Nephron progenitor cell (in vitro differentiated cells): ENCODE measurements around the gene ASB17.

Experiments
- DNase-seq: peaks from one replicate; pipeline ENCODE4 v3.0.0; 2021
- H3K27ac Mint-ChIP-seq: 2 replicates; pipeline ENCODE4 v1.8.0; 2021; ENCODE audit warnings: mild to moderate bottlenecking, moderate library complexity, mixed read lengths
- H3K27me3 Mint-ChIP-seq: 2 replicates; pipeline ENCODE4 v1.8.0; 2021; ENCODE audit warnings: mild to moderate bottlenecking, low read depth, mixed read lengths; ENCODE audit not compliant: poor library complexity
- H3K36me3 Mint-ChIP-seq: 2 replicates; pipeline ENCODE4 v1.8.0; 2021; ENCODE audit warnings: low read depth, mixed read lengths
- H3K4me1 Mint-ChIP-seq: 2 replicates; pipeline ENCODE4 v1.8.0; 2021; ENCODE audit warnings: mixed read lengths
- H3K4me3 Mint-ChIP-seq: 2 replicates; pipeline ENCODE4 v1.8.0; 2021; ENCODE audit warnings: mild to moderate bottlenecking, moderate library complexity, mixed read lengths
- H3K9me3 Mint-ChIP-seq: 2 replicates; pipeline ENCODE4 v1.8.0; 2021; ENCODE audit warnings: mild to moderate bottlenecking, moderate library complexity, mixed read lengths
- TF ChIP-seq, protein P1 (sequence below): fragments of 200-600 bp; sonication (generic); IDR thresholded peaks from 2 replicates; pipeline ENCODE4 v1.5.0; 2021; ENCODE audit warnings: antibody characterized with exemption

Gene ASB17

DNA sequence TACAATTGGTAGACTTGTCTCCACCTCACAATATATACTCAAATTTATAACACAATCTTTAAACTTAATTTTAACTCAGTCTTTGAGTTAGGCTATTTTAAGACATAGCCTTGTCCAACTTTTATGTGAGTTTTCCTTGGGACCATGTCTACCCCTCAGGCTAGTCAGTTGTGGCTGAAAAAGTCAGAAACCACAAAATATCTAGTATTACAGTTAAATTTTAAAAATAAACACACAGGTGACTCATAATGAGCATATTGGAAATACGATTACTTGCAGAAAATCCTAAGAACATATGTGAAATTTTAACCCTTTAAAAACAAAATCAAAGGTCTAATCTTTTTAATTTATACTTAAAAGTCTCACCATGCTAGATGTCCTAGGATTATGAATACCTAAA is 4.8 kb upstream of the ASB17 start:
- H3K27ac Mint-ChIP-seq = no peak overlapping the region
- no peak for DNase-seq
- peaks cover 2% of the 10 kb centered on the region for H3K27me3 Mint-ChIP-seq
- H3K9me3 Mint-ChIP-seq = no peaks in the 10 kb centered on the region
- H3K36me3 Mint-ChIP-seq = no peaks in the 10 kb centered on the region
- no peaks in the 10 kb centered on the region for H3K4me1 Mint-ChIP-seq
- no peak overlapping the region for H3K4me3 Mint-ChIP-seq
- TF ChIP-seq, protein P1, sequence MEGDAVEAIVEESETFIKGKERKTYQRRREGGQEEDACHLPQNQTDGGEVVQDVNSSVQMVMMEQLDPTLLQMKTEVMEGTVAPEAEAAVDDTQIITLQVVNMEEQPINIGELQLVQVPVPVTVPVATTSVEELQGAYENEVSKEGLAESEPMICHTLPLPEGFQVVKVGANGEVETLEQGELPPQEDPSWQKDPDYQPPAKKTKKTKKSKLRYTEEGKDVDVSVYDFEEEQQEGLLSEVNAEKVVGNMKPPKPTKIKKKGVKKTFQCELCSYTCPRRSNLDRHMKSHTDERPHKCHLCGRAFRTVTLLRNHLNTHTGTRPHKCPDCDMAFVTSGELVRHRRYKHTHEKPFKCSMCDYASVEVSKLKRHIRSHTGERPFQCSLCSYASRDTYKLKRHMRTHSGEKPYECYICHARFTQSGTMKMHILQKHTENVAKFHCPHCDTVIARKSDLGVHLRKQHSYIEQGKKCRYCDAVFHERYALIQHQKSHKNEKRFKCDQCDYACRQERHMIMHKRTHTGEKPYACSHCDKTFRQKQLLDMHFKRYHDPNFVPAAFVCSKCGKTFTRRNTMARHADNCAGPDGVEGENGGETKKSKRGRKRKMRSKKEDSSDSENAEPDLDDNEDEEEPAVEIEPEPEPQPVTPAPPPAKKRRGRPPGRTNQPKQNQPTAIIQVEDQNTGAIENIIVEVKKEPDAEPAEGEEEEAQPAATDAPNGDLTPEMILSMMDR = no peak

DNA sequence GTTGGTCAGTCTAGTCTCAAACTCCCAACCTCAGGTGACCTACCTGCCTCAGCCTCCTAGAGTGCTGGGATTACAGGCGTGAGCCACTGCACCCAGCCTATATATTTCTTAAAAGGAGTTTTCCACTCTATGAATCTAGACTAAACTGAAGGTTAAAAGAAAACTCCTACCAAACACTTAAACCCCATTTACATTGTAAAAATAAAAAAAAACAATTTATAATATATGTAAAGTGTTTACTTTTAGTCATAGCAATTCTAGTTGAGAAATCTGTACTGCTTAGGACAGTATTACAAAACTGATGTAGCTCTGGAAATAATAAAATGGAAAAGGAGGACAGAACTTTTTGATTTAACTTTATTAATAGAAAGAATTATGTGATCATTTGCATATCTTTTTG is 9.5 kb downstream of the ASB17 start:
- TF ChIP-seq, protein P1 = no peak
- H3K36me3 Mint-ChIP-seq = no peaks in the 10 kb centered on the region
- no peaks in the 10 kb centered on the region for H3K4me1 Mint-ChIP-seq
- no peaks in the 10 kb centered on the region for H3K9me3 Mint-ChIP-seq
- H3K27ac Mint-ChIP-seq = no peak overlapping the region
- H3K27me3 Mint-ChIP-seq = peaks cover 2% of the 10 kb centered on the region
- DNase-seq = no peak
- no peak overlapping the region for H3K4me3 Mint-ChIP-seq

DNA sequence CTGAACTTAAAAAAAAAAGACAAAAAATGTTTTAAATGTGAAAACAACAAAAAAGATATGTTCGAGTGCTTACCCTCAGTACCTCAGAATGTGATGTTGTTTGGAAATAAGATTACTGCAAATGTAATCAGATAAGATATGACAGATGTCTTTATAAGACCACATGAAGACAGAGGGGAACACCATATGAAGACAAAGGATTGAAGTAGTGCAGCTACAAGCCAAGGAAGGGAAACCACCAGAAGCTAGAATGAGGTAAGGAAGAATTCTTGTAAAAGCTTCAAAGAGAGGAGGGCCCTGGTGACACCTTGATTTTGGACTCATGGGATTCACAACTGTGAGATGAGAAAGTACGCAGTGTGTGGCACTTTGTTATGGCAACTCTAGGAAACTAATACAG is 15.4 kb downstream of the ASB17 start:
- TF ChIP-seq, protein P1 = no peak
- H3K9me3 Mint-ChIP-seq = no peaks in the 10 kb centered on the region
- H3K4me1 Mint-ChIP-seq = no peaks in the 10 kb centered on the region
- H3K4me3 Mint-ChIP-seq = no peak overlapping the region
- H3K27me3 Mint-ChIP-seq = no peaks in the 10 kb centered on the region
- H3K27ac Mint-ChIP-seq = no peak overlapping the region
- no peaks in the 10 kb centered on the region for H3K36me3 Mint-ChIP-seq
- no peak for DNase-seq

DNA sequence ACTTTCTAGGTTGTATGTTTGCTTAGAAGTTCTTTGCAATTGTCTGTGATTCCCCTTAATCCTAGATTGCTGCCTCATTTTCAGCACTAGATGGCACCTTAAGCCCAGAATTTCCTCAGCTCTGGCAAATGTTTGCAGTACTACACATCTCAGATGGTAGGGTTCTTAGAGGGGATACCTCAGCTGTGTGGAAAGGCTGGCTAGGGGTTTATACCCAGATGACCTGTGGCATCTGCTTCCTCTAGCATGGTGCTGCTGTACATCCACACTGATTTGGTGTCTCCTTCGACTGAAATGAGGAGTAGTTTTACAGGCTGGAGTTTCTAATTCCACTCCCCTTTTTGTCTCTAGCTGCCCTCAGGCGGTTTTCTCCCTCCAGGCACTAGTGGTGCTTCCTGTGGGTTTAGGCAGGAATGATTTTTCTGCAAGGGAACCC is 23.5 kb downstream of the ASB17 start:
- DNase-seq = peak; percentile 15
- H3K4me3 Mint-ChIP-seq = no peak overlapping the region
- H3K36me3 Mint-ChIP-seq = peaks cover 5% of the 10 kb centered on the region
- H3K27me3 Mint-ChIP-seq = no peaks in the 10 kb centered on the region
- H3K27ac Mint-ChIP-seq = no peak overlapping the region
- H3K4me1 Mint-ChIP-seq = no peaks in the 10 kb centered on the region
- H3K9me3 Mint-ChIP-seq = peaks cover 24% of the 10 kb centered on the region
- TF ChIP-seq, protein P1 = peak; percentile 44

DNA sequence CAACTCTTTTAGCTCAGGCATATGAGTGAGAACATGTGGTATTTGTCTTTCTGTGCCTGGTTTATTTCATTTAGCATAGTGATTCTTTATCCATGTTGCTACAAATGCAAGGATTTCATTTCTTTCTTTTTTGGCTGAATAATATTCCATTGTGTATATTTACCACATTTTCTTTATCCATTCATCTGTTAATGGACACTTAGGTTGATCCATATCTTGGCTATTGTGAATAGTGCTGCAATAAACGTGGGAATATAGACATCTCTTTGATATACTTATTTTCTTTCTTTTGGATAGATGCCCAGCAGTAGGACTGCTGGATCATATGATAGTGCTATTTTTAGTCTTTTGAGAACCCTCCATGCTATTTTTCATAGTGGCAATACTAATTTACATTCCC is 30.8 kb downstream of the ASB17 start:
- Mint-ChIP-seq H3K4me1 (no peaks in the 10 kb centered on the region), H3K27ac (no peak overlapping the region), H3K4me3 (no peak overlapping the region), H3K9me3 (peaks cover 9% of the 10 kb centered on the region), H3K27me3 (peaks cover under 1% of the 10 kb centered on the region), H3K36me3 (no peaks in the 10 kb centered on the region)
- no peak for DNase-seq
- TF ChIP-seq, protein P1 = no peak

DNA sequence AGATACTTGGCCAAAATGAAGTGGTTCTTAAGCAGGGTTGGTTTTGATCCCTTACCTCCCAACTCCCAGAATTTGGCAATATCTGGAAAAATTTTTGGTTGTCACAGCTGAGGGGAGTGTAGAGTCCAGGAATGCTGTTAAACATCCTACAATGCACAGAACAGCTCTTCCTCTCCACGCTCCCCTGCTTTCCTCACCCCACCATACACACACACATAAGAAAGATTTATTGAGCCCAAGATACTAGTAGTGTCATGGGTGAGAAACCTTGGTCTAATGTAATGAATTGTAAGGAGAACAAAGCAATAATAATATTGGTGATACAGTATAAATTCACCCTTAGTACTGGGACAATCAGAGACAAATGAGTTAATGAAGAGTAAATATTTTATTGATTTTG is 47.8 kb downstream of the ASB17 start:
- no peak overlapping the region for H3K4me3 Mint-ChIP-seq
- H3K27ac Mint-ChIP-seq = no peak overlapping the region
- H3K9me3 Mint-ChIP-seq = peaks cover 5% of the 10 kb centered on the region
- H3K4me1 Mint-ChIP-seq = no peaks in the 10 kb centered on the region
- H3K27me3 Mint-ChIP-seq = no peaks in the 10 kb centered on the region
- H3K36me3 Mint-ChIP-seq = no peaks in the 10 kb centered on the region
- TF ChIP-seq, protein P1 = no peak
- no peak for DNase-seq
